ENCODE results near the gene OR2V1.
A peak's percentile ranks its signal among the peaks of the same experiment; 100 is the strongest.

The OR2V1 gene

GRCh38 chr5:181124526-181124925 is 6.4 kb downstream of the OR2V1 start:
- no peak for DNase-seq (ENCODE audit: low spot score)
- Histone ChIP-seq H3K27ac (no peak overlapping the region), H3K4me3 (no peak overlapping the region)
- no peak for TF ChIP-seq CTCF (IDR thresholded peaks at IDR 0.05)

GRCh38 chr5:181121675-181122561 is 9.1 kb downstream of the OR2V1 start:
- no peak for TF ChIP-seq CTCF (IDR thresholded peaks at IDR 0.05)
- peak overlapping the region in 1 of 2 donors; percentile 58 for H3K27ac ChIP-seq
- no peak for DNase-seq (ENCODE audit: low spot score)
- H3K4me3 ChIP-seq, result no peak overlapping the region

GRCh38 chr5:181120761-181121160 is 10.2 kb downstream of the OR2V1 start:
- Histone ChIP-seq H3K27ac (no peak overlapping the region), H3K4me3 (no peak overlapping the region)
- TF ChIP-seq CTCF (IDR thresholded peaks at IDR 0.05), result no peak
- no peak for DNase-seq (ENCODE audit: low spot score)

GRCh38 chr5:181120306-181120705 is 10.7 kb downstream of the OR2V1 start:
- no peak for TF ChIP-seq CTCF (IDR thresholded peaks at IDR 0.05)
- no peak for DNase-seq (ENCODE audit: low spot score)
- H3K4me3 ChIP-seq, result no peak overlapping the region

GRCh38 chr5:181119105-181119504 is 11.9 kb downstream of the OR2V1 start:
- Histone ChIP-seq H3K4me3 (no peak overlapping the region), H3K27ac (no peak overlapping the region)
- no peak for DNase-seq (ENCODE audit: low spot score)
- TF ChIP-seq CTCF (IDR thresholded peaks at IDR 0.05), result no peak

More at GRCh38 chr5:181120306-181120705, 10.7 kb downstream of the OR2V1 start:
- no peak overlapping the region for H3K27ac ChIP-seq

- no peak overlapping the region for H3K27ac ChIP-seq
- no peak overlapping the region for H3K4me3 ChIP-seq
- DNase-seq (ENCODE audit: low spot score), result no peak
- TF ChIP-seq CTCF (IDR thresholded peaks at IDR 0.05), result no peak
Measured at GRCh38 chr5:181118369-181118768, 12.6 kb downstream of the OR2V1 start.

Measured in coronary artery (tissue), 2 donors.